WTC11 (cell line): ENCODE data around the gene NRP2.

Source experiments
- ATF6 ChIP-seq: sonication (generic); formaldehyde crosslinking; IDR thresholded peaks from 2 replicates; pipeline ENCODE4 v1.8.1; 2023; ENCODE audit warnings: mild to moderate bottlenecking, missing genetic modification reagents
- CREB1 ChIP-seq: sonication (generic); formaldehyde crosslinking; IDR thresholded peaks from 2 replicates; pipeline ENCODE4 v1.8.0; 2023; ENCODE audit warnings: mild to moderate bottlenecking, missing genetic modification reagents
- CTCF ChIP-seq: fragments of 200-600 bp; IDR thresholded peaks from 2 replicates; pipeline ENCODE4 v1.8.0; 2022; ENCODE audit warnings: antibody characterized with exemption
- EMX1 ChIP-seq: fragments of 250-450 bp; sonication (Bioruptor Pico); IDR thresholded peaks from 2 replicates; pipeline ENCODE4 v1.8.0; 2021; ENCODE audit warnings: mild to moderate bottlenecking
- ETV6 ChIP-seq: sonication (generic); formaldehyde crosslinking; IDR thresholded peaks from 2 replicates; pipeline ENCODE4 v1.8.1; 2022; ENCODE audit warnings: mild to moderate bottlenecking, missing genetic modification reagents
- FOXJ3 ChIP-seq: sonication (generic); formaldehyde crosslinking; IDR thresholded peaks from 2 replicates; pipeline ENCODE4 v1.9.0; 2021; ENCODE audit warnings: missing genetic modification reagents, mild to moderate bottlenecking, borderline replicate concordance
- GABPB1 ChIP-seq: sonication (generic); formaldehyde crosslinking; IDR thresholded peaks from 2 replicates; pipeline ENCODE4 v1.8.1; 2023; ENCODE audit warnings: mild to moderate bottlenecking, missing genetic modification reagents
- MLX ChIP-seq: sonication (generic); formaldehyde crosslinking; IDR thresholded peaks from 2 replicates; pipeline ENCODE4 v1.8.1; 2023; ENCODE audit warnings: mild to moderate bottlenecking, missing genetic modification reagents, moderate library complexity
- NFATC4 ChIP-seq: fragments of 250-450 bp; sonication (Bioruptor Pico); IDR thresholded peaks from 2 replicates; pipeline ENCODE4 v1.9.0; 2021; ENCODE audit warnings: mild to moderate bottlenecking
- ZNF263 ChIP-seq: sonication (generic); formaldehyde crosslinking; IDR thresholded peaks from 2 replicates; pipeline ENCODE4 v1.8.1; 2022; ENCODE audit warnings: low read depth, mild to moderate bottlenecking, moderate library complexity, missing genetic modification reagents
- TF ChIP-seq, protein P1 (sequence below): fragments of 250-450 bp; sonication (Bioruptor Pico); IDR thresholded peaks from 2 replicates; pipeline ENCODE4 v1.9.0; 2021; ENCODE audit warnings: mild to moderate bottlenecking
- TF ChIP-seq, protein P2 (sequence below): sonication (generic); formaldehyde crosslinking; IDR thresholded peaks from 2 replicates; pipeline ENCODE4 v1.8.1; 2023; ENCODE audit warnings: mild to moderate bottlenecking, missing genetic modification reagents, moderate library complexity
- TF ChIP-seq, protein P3 (sequence below): sonication (generic); formaldehyde crosslinking; IDR thresholded peaks from 2 replicates; pipeline ENCODE4 v1.8.1; 2022; ENCODE audit warnings: low read depth, mild to moderate bottlenecking, moderate library complexity, missing genetic modification reagents, borderline replicate concordance
- TF ChIP-seq, protein P4 (sequence below): sonication (generic); formaldehyde crosslinking; IDR thresholded peaks from 2 replicates; pipeline ENCODE4 v1.8.0; 2023; ENCODE audit warnings: missing genetic modification reagents

DNA sequence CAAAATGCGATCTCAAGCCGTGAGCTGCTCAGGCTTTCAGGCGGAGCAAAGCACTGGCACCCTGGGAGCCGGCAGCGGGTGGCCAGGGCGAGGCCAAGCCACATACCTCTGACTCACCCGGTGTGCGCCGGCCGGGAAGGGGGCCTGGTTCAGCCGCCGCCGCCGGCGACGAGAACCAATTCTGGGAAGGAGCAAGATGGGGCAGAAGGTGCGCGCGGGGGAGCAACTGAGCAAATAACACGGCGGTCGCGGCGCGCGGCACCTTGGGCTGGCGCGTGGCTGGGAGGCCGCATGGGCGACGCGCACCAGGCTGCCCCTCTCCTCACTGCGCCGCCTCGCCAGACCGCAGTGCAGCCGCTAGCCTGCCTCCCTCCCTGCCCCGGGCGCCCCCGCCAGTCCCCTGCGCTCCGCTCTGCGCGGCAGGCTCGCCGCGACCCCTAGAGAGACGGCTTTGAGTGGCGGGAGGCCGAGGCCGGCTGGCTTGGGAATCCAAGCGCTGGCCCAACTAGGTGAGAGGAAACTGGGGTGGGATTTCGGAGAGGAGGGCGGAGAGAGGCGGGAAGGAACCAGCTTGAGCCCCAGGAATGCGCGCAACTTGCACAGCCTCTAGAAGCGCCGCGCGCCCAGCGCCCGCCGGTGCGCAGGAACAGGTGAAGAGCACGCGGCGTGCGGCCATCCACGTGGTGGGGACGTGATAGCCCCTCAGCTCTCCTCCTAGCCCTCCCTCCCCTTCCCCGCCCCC is 3.2 kb downstream of the NRP2 start:
- TF ChIP-seq CTCF: no peak
- TF ChIP-seq, protein P1, sequence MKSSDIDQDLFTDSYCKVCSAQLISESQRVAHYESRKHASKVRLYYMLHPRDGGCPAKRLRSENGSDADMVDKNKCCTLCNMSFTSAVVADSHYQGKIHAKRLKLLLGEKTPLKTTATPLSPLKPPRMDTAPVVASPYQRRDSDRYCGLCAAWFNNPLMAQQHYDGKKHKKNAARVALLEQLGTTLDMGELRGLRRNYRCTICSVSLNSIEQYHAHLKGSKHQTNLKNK: no peak
- peak; percentile 96 for TF ChIP-seq CREB1 (CRISPR knock-in tag)
- TF ChIP-seq ATF6 (CRISPR knock-in tag): no peak
- no peak; the same call in 1 of the 2 replicates for TF ChIP-seq ZNF263
- TF ChIP-seq GABPB1: no peak
- peak; percentile 12; the same call in 1 of the 2 replicates for TF ChIP-seq ETV6 (CRISPR knock-in tag)
- TF ChIP-seq NFATC4 (CRISPR knock-in tag): no peak
- TF ChIP-seq, protein P2, sequence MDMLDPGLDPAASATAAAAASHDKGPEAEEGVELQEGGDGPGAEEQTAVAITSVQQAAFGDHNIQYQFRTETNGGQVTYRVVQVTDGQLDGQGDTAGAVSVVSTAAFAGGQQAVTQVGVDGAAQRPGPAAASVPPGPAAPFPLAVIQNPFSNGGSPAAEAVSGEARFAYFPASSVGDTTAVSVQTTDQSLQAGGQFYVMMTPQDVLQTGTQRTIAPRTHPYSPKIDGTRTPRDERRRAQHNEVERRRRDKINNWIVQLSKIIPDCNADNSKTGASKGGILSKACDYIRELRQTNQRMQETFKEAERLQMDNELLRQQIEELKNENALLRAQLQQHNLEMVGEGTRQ (CRISPR knock-in tag): 0 out of 2 replicates have a peak, but pooled peaks have one; percentile 28
- TF ChIP-seq, protein P3, sequence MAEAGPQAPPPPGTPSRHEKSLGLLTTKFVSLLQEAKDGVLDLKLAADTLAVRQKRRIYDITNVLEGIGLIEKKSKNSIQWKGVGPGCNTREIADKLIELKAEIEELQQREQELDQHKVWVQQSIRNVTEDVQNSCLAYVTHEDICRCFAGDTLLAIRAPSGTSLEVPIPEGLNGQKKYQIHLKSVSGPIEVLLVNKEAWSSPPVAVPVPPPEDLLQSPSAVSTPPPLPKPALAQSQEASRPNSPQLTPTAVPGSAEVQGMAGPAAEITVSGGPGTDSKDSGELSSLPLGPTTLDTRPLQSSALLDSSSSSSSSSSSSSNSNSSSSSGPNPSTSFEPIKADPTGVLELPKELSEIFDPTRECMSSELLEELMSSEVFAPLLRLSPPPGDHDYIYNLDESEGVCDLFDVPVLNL (CRISPR knock-in tag): no peak; the same call in none of the 2 replicates
- TF ChIP-seq, protein P4, sequence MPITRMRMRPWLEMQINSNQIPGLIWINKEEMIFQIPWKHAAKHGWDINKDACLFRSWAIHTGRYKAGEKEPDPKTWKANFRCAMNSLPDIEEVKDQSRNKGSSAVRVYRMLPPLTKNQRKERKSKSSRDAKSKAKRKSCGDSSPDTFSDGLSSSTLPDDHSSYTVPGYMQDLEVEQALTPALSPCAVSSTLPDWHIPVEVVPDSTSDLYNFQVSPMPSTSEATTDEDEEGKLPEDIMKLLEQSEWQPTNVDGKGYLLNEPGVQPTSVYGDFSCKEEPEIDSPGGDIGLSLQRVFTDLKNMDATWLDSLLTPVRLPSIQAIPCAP: peak; percentile 90
- 0 out of 2 replicates have a peak, but pooled peaks have one; percentile 54 for TF ChIP-seq FOXJ3 (CRISPR knock-in tag)
- no peak for TF ChIP-seq MLX
- TF ChIP-seq EMX1 (CRISPR knock-in tag): no peak
